HEK293 (cell line): ENCODE results near the gene TAC4.

Source experiments
- CTCF ChIP-seq: fragments of 450-650 bp; formaldehyde crosslinking; IDR thresholded peaks from 2 replicates; pipeline ENCODE4 v1.5.1; 2016; ENCODE audit warnings: missing biosample characterization, missing genetic modification characterization
- KLF17 ChIP-seq: fragments of 450-650 bp; formaldehyde crosslinking; IDR thresholded peaks from 2 replicates; pipeline ENCODE4 v1.5.1; 2016; ENCODE audit warnings: missing biosample characterization, missing genetic modification characterization
- REST ChIP-seq: fragments of 450-650 bp; formaldehyde crosslinking; IDR thresholded peaks from 2 replicates; pipeline ENCODE4 v1.5.1; 2016; ENCODE audit warnings: missing biosample characterization, missing genetic modification characterization
- TSHZ1 ChIP-seq: fragments of 450-650 bp; formaldehyde crosslinking; IDR thresholded peaks from 2 replicates; pipeline ENCODE4 v1.5.1; 2016; ENCODE audit warnings: missing biosample characterization, missing genetic modification characterization, borderline replicate concordance
- ZEB2 ChIP-seq: fragments of 450-650 bp; formaldehyde crosslinking; IDR thresholded peaks from 2 replicates; pipeline ENCODE4 v1.5.1; 2016; ENCODE audit warnings: missing biosample characterization, missing genetic modification characterization
- ZNF184 ChIP-seq: fragments of 450-650 bp; IDR thresholded peaks from 2 replicates; pipeline ENCODE4 v1.5.1; 2018; ENCODE audit warnings: missing biosample characterization, mild to moderate bottlenecking, missing genetic modification characterization
- ZNF398 ChIP-seq: fragments of 450-650 bp; formaldehyde crosslinking; IDR thresholded peaks from 2 replicates; pipeline ENCODE4 v1.5.1; 2017; ENCODE audit warnings: missing biosample characterization, missing genetic modification characterization
- ZNF510 ChIP-seq: fragments of 450-650 bp; formaldehyde crosslinking; IDR thresholded peaks from 2 replicates; pipeline ENCODE4 v1.5.1; 2018; ENCODE audit warnings: mild to moderate bottlenecking, missing genetic modification characterization, missing biosample characterization; ENCODE audit not compliant: insufficient replicate concordance
- ZNF585B ChIP-seq: fragments of 450-650 bp; formaldehyde crosslinking; IDR thresholded peaks from 2 replicates; pipeline ENCODE4 v1.5.1; 2016; ENCODE audit warnings: missing biosample characterization, missing genetic modification characterization
- ZNF701 ChIP-seq: fragments of 450-650 bp; formaldehyde crosslinking; IDR thresholded peaks from 2 replicates; pipeline ENCODE4 v1.5.1; 2016; ENCODE audit warnings: missing biosample characterization, missing genetic modification characterization
- ZNF785 ChIP-seq: fragments of 450-650 bp; formaldehyde crosslinking; IDR thresholded peaks from 2 replicates; pipeline ENCODE4 v1.5.1; 2016; ENCODE audit warnings: missing biosample characterization, missing genetic modification characterization
- TF ChIP-seq, protein P1 (sequence below): fragments of 450-650 bp; formaldehyde crosslinking; IDR thresholded peaks from 2 replicates; pipeline ENCODE4 v1.5.1; 2016; ENCODE audit warnings: missing biosample characterization, missing genetic modification characterization

GRCh38 chr17:49875685-49876084 lies 27.8 kb upstream of the TAC4 start:
- TF ChIP-seq ZEB2 (no peak), CTCF (tag by site-specific recombination) (no peak), ZNF785 (tag by site-specific recombination) (no peak), ZNF701 (tag by site-specific recombination) (no peak), TSHZ1 (tag by site-specific recombination) (no peak), REST (tag by site-specific recombination) (no peak), KLF17 (tag by site-specific recombination) (no peak), ZNF398 (no peak), ZNF510 (tag by site-specific recombination) (no peak), ZNF585B (tag by site-specific recombination) (no peak), ZNF184 (tag by site-specific recombination) (no peak)
- TF ChIP-seq, protein P1, sequence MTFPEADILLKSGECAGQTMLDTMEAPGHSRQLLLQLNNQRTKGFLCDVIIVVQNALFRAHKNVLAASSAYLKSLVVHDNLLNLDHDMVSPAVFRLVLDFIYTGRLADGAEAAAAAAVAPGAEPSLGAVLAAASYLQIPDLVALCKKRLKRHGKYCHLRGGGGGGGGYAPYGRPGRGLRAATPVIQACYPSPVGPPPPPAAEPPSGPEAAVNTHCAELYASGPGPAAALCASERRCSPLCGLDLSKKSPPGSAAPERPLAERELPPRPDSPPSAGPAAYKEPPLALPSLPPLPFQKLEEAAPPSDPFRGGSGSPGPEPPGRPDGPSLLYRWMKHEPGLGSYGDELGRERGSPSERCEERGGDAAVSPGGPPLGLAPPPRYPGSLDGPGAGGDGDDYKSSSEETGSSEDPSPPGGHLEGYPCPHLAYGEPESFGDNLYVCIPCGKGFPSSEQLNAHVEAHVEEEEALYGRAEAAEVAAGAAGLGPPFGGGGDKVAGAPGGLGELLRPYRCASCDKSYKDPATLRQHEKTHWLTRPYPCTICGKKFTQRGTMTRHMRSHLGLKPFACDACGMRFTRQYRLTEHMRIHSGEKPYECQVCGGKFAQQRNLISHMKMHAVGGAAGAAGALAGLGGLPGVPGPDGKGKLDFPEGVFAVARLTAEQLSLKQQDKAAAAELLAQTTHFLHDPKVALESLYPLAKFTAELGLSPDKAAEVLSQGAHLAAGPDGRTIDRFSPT (tag by site-specific recombination): no peak
